ENCODE results near the gene MYCN. TPM values are rescaled to one million over a fixed set of nuclear protein-coding genes. Genes with fewer than 3 reads are reported as not detected.

The MYCN gene
- polyA plus RNA-seq, 1 experiment: not detected

DNA sequence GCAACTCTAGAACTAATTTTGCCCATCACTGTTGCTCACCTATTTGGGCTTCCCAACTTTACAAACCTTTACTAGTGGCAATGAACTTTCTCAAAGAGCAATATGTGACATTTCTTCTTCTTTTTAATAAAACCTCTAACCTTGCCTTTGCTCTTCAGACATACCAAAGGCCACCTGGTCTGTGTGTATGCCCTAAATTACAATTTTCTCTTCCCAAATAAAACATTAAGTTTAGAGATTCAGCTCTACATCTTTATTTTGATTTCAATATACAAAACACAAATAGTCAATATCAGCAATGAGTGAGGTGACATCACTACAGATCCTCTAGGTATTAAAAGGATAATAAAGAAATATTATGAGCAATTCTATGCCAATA, 35.1 kb upstream of the MYCN start:
- DNase-seq (ENCODE audit: low read depth, low spot score): no peak
- no peak overlapping the region for H3K27ac ChIP-seq (ENCODE audit: low read depth, low read length)
- no peak overlapping the region for H3K4me3 ChIP-seq (ENCODE audit: low read depth, low read length)
- POLR2A ChIA-PET: no interaction called here
- CTCF ChIA-PET: no interaction called here
- H3K27me3 ChIP-seq (ENCODE audit: control insufficient read depth, insufficient read depth, low read length): no peaks in the 10 kb centered on the region
- peaks cover 17% of the 10 kb centered on the region for H3K9me3 ChIP-seq (ENCODE audit: control insufficient read depth, insufficient read depth, low read length)
- TF ChIP-seq, protein P1, sequence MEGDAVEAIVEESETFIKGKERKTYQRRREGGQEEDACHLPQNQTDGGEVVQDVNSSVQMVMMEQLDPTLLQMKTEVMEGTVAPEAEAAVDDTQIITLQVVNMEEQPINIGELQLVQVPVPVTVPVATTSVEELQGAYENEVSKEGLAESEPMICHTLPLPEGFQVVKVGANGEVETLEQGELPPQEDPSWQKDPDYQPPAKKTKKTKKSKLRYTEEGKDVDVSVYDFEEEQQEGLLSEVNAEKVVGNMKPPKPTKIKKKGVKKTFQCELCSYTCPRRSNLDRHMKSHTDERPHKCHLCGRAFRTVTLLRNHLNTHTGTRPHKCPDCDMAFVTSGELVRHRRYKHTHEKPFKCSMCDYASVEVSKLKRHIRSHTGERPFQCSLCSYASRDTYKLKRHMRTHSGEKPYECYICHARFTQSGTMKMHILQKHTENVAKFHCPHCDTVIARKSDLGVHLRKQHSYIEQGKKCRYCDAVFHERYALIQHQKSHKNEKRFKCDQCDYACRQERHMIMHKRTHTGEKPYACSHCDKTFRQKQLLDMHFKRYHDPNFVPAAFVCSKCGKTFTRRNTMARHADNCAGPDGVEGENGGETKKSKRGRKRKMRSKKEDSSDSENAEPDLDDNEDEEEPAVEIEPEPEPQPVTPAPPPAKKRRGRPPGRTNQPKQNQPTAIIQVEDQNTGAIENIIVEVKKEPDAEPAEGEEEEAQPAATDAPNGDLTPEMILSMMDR (IDR thresholded peaks at IDR 0.05; ENCODE audit: low read depth, low read length): no peak

DNA sequence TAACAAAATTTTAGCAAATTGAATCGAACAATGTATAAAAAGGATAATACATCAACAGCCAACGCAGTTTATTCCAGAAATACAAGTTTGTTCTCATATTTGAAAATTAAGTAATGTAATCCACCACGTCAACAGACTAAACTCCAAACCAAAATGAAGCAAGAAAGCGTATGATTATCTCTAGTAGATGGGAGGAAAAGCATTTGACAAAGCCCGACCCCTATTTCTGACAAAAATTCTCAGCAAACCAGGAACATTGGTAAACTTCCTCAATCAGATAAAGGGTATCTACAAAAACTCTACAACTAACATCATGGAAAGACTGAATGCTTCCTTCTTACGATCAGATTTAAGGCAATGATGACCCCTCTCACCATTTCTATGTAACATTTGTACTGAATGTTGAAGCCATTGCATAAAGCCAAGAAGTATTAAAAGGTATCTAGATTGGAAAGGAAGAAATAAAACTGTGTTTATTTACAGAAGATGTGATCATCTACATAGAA, 34.3 kb upstream of the MYCN start:
- CTCF ChIA-PET: no interaction called here
- POLR2A ChIA-PET: no interaction called here
- DNase-seq (ENCODE audit: low read depth, low spot score): no peak
- TF ChIP-seq, protein P1 (IDR thresholded peaks at IDR 0.05; ENCODE audit: low read depth, low read length): no peak
- Histone ChIP-seq H3K9me3 (ENCODE audit: control insufficient read depth, insufficient read depth, low read length) (peaks cover 19% of the 10 kb centered on the region), H3K27me3 (ENCODE audit: control insufficient read depth, insufficient read depth, low read length) (no peaks in the 10 kb centered on the region), H3K27ac (ENCODE audit: low read depth, low read length) (no peak overlapping the region), H3K4me3 (ENCODE audit: low read depth, low read length) (no peak overlapping the region)

DNA sequence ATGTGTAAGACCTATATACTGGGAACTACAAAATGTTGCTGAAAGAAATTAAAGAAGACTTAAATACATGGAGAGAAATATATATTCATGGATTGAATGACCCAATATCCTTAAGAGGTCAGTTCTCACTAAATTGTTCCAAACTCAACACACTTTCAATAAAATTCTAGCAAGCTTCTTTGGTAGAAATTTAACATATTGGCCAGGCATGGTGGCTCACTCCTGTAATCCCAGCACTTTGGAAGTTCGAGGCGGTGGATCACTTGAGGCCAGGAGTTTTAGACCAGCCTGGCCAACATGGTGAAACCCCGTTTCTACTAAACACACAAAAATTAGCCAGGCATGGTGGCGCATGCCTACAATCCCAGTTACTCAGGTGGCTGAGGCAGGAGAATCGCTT, 33.6 kb upstream of the MYCN start:
- ChIA-PET CTCF (no interaction called here), POLR2A (no interaction called here)
- H3K4me3 ChIP-seq (ENCODE audit: low read depth, low read length): no peak overlapping the region
- H3K9me3 ChIP-seq (ENCODE audit: control insufficient read depth, insufficient read depth, low read length): peaks cover 16% of the 10 kb centered on the region
- TF ChIP-seq, protein P1 (IDR thresholded peaks at IDR 0.05; ENCODE audit: low read depth, low read length): no peak
- no peak for DNase-seq (ENCODE audit: low read depth, low spot score)
- no peak overlapping the region for H3K27ac ChIP-seq (ENCODE audit: low read depth, low read length)
- no peaks in the 10 kb centered on the region for H3K27me3 ChIP-seq (ENCODE audit: control insufficient read depth, insufficient read depth, low read length)

DNA sequence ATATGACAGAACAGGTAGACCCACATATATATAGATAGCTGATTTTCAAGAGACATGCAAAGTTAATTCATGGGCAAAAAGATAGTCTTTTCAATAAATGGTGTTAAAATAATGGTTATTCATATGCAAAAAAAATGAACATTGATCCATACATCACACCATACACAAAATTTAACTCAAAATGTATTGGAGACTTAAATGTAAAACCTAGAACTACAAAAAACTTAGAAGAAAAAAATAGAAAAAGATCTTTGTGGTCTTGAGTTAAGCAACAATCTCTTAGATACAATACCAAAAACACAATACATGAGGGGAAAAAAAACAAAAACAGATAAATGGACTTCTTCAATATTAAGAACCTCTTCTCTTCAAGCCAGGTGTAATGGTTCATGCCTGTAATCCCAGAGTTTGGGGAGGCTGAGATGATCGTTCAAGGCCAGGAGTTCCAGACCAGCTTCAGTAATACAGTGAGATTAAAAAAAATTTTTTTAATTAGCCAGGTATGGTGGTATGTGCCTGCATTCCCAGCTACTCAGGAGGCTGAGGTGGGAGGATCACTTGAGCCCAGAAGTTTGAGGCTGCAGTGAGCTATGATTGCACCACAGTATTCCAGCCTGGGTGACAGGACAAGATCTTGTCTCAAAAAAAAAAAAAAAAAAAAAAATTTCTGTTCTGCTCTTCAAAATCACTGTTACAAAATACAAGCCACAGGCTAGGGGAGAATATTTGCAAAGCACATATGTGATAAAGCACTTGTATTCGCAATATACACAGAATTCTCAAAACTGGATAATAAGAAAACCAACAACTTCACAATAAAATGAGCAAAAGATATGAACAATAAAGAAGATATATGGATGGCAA, 32.7 kb upstream of the MYCN start:
- H3K27ac ChIP-seq (ENCODE audit: low read depth, low read length): no peak overlapping the region
- H3K4me3 ChIP-seq (ENCODE audit: low read depth, low read length): no peak overlapping the region
- no peak for DNase-seq (ENCODE audit: low read depth, low spot score)
- TF ChIP-seq, protein P1 (IDR thresholded peaks at IDR 0.05; ENCODE audit: low read depth, low read length): no peak
- H3K9me3 ChIP-seq (ENCODE audit: control insufficient read depth, insufficient read depth, low read length): peaks cover 14% of the 10 kb centered on the region
- POLR2A ChIA-PET: no interaction called here
- CTCF ChIA-PET: no interaction called here
- no peaks in the 10 kb centered on the region for H3K27me3 ChIP-seq (ENCODE audit: control insufficient read depth, insufficient read depth, low read length)

DNA sequence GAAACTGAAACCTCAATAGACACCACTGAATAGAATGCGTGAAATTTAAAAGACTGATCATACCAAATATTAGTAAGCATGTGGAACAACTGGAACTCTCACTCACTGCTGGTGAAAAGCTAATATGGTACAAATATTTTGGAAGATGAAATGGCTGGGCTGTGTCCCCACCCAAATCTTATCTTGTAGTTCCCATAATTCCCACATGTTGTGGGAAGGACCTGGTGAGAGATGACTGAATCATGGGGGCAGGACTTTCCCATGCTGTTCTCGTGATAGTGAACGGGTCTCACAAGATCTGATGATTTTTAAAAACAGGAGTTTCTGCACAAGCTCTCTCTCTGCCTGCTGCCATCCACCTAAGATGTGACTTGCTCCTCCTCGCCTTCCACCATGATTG, 32.0 kb upstream of the MYCN start:
- CTCF ChIA-PET: no interaction called here
- TF ChIP-seq, protein P1 (IDR thresholded peaks at IDR 0.05; ENCODE audit: low read depth, low read length): no peak
- DNase-seq (ENCODE audit: low read depth, low spot score): no peak
- H3K27me3 ChIP-seq (ENCODE audit: control insufficient read depth, insufficient read depth, low read length): no peaks in the 10 kb centered on the region
- POLR2A ChIA-PET: no interaction called here
- no peak overlapping the region for H3K4me3 ChIP-seq (ENCODE audit: low read depth, low read length)
- H3K27ac ChIP-seq (ENCODE audit: low read depth, low read length): no peak overlapping the region
- peaks cover 14% of the 10 kb centered on the region for H3K9me3 ChIP-seq (ENCODE audit: control insufficient read depth, insufficient read depth, low read length)
